ENCODE data around the gene TULP4.
"Not testable (repeated sequence)": the region's sequence is repeated elsewhere in the genome, so short reads cannot be mapped to it uniquely, and the experiment has no call there.

TULP4 gene

GRCh38 chr6:158361961-158362669 lies 49.9 kb downstream of the TULP4 start:
- DNase-seq = no peak

- no peak for DNase-seq
Measured at GRCh38 chr6:158366363-158366762, 54.1 kb downstream of the TULP4 start.

GRCh38 chr6:158367816-158368215 lies 55.6 kb downstream of the TULP4 start:
- no peak for DNase-seq

- DNase-seq = no peak
Measured at GRCh38 chr6:158369241-158369640, 57.0 kb downstream of the TULP4 start.

- DNase-seq = no peak
Measured at GRCh38 chr6:158370805-158371204, 58.5 kb downstream of the TULP4 start.

- no peak for DNase-seq
Measured at GRCh38 chr6:158371261-158371660, 59.0 kb downstream of the TULP4 start.

GRCh38 chr6:158372574-158372973 lies 60.3 kb downstream of the TULP4 start:
- no peak for DNase-seq

- DNase-seq = no peak
Measured at GRCh38 chr6:158373214-158373613, 60.9 kb downstream of the TULP4 start.

- no peak for DNase-seq
Measured at GRCh38 chr6:158374020-158374419, 61.8 kb downstream of the TULP4 start.

- no peak for DNase-seq
Measured at GRCh38 chr6:158376631-158377081, 64.4 kb downstream of the TULP4 start.

GRCh38 chr6:158377860-158378259 lies 65.6 kb downstream of the TULP4 start:
- no peak for DNase-seq

- no peak for DNase-seq
Measured at GRCh38 chr6:158379336-158379735, 67.1 kb downstream of the TULP4 start.

GRCh38 chr6:158381214-158381613 lies 68.9 kb downstream of the TULP4 start:
- no peak for DNase-seq

GRCh38 chr6:158382491-158382890 lies 70.2 kb downstream of the TULP4 start:
- DNase-seq = no peak

- DNase-seq = no peak
Measured at GRCh38 chr6:158383057-158383456, 70.8 kb downstream of the TULP4 start.

GRCh38 chr6:158383542-158383941 lies 71.3 kb downstream of the TULP4 start:
- DNase-seq = no peak

GRCh38 chr6:158384671-158385110 lies 72.4 kb downstream of the TULP4 start:
- DNase-seq = no peak

- DNase-seq = no peak
Measured at GRCh38 chr6:158387036-158387435, 74.8 kb downstream of the TULP4 start.

- DNase-seq = no peak
Measured at GRCh38 chr6:158387578-158387977, 75.3 kb downstream of the TULP4 start.

- no peak for DNase-seq
Measured at GRCh38 chr6:158388727-158389126, 76.5 kb downstream of the TULP4 start.

GRCh38 chr6:158389193-158389919 lies 77.1 kb downstream of the TULP4 start:
- DNase-seq = no peak

- DNase-seq = no peak
Measured at GRCh38 chr6:158391276-158391675, 79.0 kb downstream of the TULP4 start.

GRCh38 chr6:158391977-158392376 lies 79.7 kb downstream of the TULP4 start:
- DNase-seq = not testable (repeated sequence)

- no peak for DNase-seq
Measured at GRCh38 chr6:158396136-158396535, 83.9 kb downstream of the TULP4 start.

Measured in activated CD8-positive, alpha-beta memory T cell treated with anti-CD3 and anti-CD28 coated beads, Interleukin-2, amount 50 U/mL, for 4 hours (primary cell).